HUES6 (cell line): ENCODE data around the gene NEO1.
"Not testable (repeated sequence)": the region's sequence is repeated elsewhere in the genome, so short reads cannot be mapped to it uniquely, and the experiment has no call there.

ENCODE experiments used
- H3K27ac ChIP-seq: 2 replicates; pipeline ENCODE4 v1.7.0; 2013; ENCODE audit warnings: low read depth, mild to moderate bottlenecking, low read length, inconsistent platforms
- H3K27me3 ChIP-seq: 2 replicates; pipeline ENCODE4 v1.6.1; 2013; ENCODE audit warnings: low read length; ENCODE audit not compliant: control insufficient read depth, insufficient read depth
- H3K36me3 ChIP-seq: 2 replicates; pipeline ENCODE4 v1.6.1; 2013; ENCODE audit warnings: low read length; ENCODE audit not compliant: control insufficient read depth, insufficient read depth
- H3K4me1 ChIP-seq: 2 replicates; pipeline ENCODE4 v1.6.1; 2013; ENCODE audit warnings: low read length; ENCODE audit not compliant: control insufficient read depth, insufficient read depth
- H3K4me3 ChIP-seq: 2 replicates; pipeline ENCODE4 v1.5.1; 2013; ENCODE audit warnings: low read depth, low read length
- H3K9ac ChIP-seq: one replicate; pipeline ENCODE4 v1.6.1; 2013; ENCODE audit warnings: mild to moderate bottlenecking, low read length
- H3K9me3 ChIP-seq: 2 replicates; pipeline ENCODE4 v1.6.1; 2013; ENCODE audit warnings: low read depth, low read length; ENCODE audit not compliant: control insufficient read depth, insufficient read depth

Gene NEO1

DNA sequence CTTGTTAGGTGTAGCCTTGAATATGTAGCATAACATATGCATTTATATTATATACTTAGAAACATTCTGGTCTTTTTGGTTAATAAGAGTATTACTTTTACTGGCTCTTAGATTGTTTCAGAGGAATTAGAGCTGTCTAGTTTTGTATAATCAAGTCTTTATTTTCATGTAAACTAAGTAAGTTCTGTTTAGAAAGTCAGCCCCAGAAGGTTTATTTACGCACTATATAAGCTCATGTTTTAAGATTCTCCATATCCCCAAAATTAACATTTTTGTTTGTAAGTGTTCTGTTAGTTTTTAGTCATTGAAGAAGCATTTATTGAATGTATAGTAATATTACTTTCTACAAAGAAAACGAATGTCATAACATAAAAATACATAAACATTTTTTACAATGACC is 158.4 kb downstream of the NEO1 start:
- no peak overlapping the region for H3K9ac ChIP-seq
- no peak overlapping the region for H3K4me3 ChIP-seq

DNA sequence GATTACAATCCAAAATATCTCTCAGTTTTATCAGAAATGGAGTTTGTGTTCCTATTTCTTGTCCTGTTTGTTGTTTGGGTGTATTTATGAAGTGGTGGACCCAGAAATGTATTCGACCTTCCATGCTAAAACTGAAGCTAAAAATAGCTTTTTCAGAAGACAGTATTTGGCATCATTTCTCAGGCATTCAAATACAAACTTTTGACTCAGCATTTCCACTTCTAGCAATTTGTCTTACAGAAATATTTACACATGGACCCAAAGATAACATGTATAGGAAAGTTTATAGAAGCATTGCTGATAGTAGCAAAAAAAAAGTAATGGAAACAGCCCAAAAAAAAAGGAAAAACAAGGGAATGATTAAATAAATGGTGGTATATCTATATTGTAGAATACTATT is 160.2 kb downstream of the NEO1 start:
- no peak overlapping the region for H3K9ac ChIP-seq
- no peak overlapping the region for H3K4me3 ChIP-seq
- H3K36me3 ChIP-seq: no peaks in the 10 kb centered on the region
- H3K9me3 ChIP-seq: no peaks in the 10 kb centered on the region
- H3K27me3 ChIP-seq: no peaks in the 10 kb centered on the region
- no peak overlapping the region for H3K27ac ChIP-seq
- H3K4me1 ChIP-seq: no peaks in the 10 kb centered on the region

More for the DNA sequence above, 158.4 kb downstream of the NEO1 start:
- Histone ChIP-seq H3K27ac (no peak overlapping the region), H3K27me3 (no peaks in the 10 kb centered on the region), H3K4me1 (no peaks in the 10 kb centered on the region), H3K9me3 (no peaks in the 10 kb centered on the region), H3K36me3 (no peaks in the 10 kb centered on the region)

DNA sequence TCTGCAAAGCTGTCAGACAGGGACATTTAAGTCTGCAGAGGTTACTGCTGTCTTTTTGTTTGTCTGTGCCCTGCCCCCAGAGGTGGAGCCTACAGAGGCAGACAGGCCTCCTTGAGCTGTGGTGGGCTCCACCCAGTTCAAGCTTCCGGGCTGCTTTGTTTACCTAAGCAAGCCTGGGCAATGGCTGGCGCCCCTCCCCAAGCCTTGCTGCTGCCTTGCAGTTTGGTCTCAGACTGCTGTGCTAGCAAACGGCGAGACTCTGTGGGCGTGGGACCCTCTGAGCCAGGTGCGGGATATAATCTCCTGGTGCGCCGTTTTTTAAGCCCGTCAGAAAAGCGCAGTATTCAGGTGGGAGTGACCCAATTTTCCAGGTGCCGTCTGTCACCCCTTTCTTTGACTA is 169.2 kb downstream of the NEO1 start:
- not testable (repeated sequence) for H3K4me3 ChIP-seq, H3K27ac ChIP-seq, H3K9me3 ChIP-seq, H3K9ac ChIP-seq, H3K36me3 ChIP-seq, H3K27me3 ChIP-seq
- peaks cover 17% of the 10 kb centered on the region for H3K4me1 ChIP-seq

DNA sequence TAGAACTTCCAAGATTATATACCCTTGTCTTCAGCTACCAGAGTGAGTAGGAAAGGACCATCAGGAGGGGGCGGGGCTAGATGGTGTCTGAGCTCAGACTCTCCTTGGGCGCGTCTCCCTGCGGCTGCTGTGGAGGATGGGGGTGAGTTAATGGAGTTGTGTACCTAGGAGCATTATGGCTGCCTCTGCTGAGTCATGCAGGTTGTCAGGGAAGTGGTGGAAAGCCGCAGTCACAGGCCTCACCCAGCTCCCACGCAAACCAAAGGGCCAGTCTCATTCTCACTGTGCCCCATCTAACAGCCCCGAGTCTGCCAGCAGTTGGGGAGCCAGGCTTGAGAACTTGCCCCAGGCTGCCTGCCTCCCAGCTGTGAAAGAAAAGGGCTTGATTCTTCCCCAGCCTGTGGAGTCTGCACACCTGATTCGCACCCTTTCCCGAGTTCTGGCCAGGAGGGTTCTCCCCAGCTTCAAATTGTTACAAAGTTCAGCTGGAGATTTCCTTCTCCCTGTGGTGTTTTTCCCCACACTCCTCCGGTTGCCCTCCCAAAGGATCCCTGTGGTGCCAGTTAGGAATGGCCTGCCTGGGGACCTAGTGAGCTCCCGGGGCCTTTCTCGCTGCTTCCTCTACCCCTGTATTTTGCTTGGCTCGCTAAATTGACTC is 173.2 kb downstream of the NEO1 start:
- no peak overlapping the region for H3K4me3 ChIP-seq
- H3K36me3 ChIP-seq: no peaks in the 10 kb centered on the region
- peak overlapping the region; percentile 44 for H3K9ac ChIP-seq
- H3K4me1 ChIP-seq: peaks cover 25% of the 10 kb centered on the region
- H3K9me3 ChIP-seq: peaks cover 3% of the 10 kb centered on the region
- H3K27me3 ChIP-seq: no peaks in the 10 kb centered on the region
- peak overlapping the region; percentile 68; the same call in 1 of the 2 replicates for H3K27ac ChIP-seq

DNA sequence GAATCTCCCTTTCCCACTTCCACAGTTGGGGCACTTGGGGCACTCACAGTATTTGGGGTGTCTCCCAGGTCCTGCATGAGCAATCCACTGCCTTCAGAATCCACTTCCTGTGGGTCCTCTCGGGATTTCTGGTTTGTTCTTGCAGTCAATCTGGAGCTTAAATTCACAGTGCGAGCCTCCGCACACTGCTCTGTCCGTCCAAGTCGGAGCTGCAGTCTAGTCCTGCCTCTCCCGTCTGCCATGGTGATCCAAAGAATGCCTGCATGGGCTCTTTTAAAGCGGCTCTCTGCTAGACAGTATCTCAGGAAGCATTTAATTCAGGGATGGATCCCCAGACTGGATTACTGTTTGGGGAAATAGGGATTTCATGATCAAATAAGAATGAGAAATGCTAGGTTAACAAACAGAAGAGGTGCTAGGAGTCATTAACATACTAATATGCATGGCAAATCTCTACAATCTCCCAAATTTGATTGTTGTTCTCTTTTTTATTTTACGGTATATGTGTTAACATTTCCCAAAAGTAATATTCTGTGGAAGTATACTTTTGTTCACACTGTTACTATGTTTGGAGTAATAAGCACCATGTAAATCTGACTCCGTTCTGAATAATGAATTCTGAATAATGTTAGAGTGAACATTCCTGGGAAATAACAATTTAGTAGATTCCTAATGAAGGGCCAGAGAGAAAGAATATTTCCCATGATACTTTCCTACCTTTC is 174.0 kb downstream of the NEO1 start:
- Histone ChIP-seq H3K9me3 (peaks cover 3% of the 10 kb centered on the region), H3K4me3 (no peak overlapping the region), H3K36me3 (no peaks in the 10 kb centered on the region), H3K27me3 (no peaks in the 10 kb centered on the region), H3K9ac (peak overlapping the region; percentile 44), H3K4me1 (peaks cover 25% of the 10 kb centered on the region), H3K27ac (peak overlapping the region; percentile 68; the same call in 1 of the 2 replicates)

DNA sequence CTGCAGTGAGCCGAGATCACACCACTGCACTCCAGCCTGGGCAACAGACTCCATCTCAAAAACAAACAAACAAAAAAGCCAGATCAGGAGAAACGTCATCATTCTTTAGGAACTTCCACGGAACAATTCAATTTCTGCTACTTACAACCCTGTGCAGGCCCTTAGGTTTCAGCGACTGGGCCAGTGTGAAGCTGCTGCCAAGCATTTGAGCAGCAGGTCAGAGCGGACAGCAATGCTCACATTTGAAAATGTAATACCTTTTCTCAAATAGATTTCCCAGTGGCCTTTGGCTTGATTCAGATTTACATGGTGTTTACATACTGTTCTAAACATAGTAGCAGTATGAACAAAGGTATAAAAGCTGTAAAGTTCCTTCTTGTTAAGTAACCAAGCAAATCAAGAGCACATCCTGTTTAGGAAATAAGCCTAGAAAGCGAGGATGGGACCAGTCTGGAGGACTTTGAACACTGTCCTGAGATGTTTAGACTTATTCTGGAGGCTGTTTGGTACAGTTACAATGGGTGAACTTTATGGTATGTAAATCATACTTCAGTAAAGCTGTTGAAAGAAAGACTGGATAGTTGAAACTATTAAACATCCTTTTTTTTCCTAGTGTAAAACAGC is 175.3 kb downstream of the NEO1 start:
- Histone ChIP-seq H3K4me1 (peaks cover 38% of the 10 kb centered on the region), H3K27me3 (no peaks in the 10 kb centered on the region), H3K36me3 (no peaks in the 10 kb centered on the region), H3K27ac (no peak overlapping the region), H3K9ac (no peak overlapping the region), H3K4me3 (no peak overlapping the region), H3K9me3 (no peaks in the 10 kb centered on the region)

DNA sequence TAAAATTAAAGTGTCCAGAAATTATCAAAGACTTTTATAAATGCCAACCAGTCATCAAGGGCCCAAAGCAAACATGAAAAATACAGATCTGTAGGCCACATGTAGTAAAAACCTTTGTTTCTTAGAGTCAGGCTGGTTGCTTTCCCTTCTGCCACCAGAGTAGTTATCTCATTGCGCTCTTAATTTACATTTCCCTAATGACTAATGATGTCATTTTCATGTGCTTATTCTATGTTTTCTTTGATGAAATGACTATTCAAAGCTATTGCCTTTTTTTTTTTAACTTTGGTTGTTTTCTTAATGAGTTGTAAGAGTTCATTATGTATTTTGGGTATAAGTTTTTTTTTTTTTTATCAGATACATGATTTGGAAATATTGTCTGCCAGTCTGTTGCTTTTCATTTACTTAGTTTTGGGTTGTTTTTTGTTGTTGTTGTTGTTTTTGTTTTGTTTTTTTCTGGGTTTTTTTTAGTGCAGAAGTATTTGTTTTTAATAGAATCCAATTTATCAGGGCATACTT is 175.9 kb downstream of the NEO1 start:
- Histone ChIP-seq H3K4me3 (no peak overlapping the region), H3K27ac (no peak overlapping the region), H3K9ac (no peak overlapping the region), H3K4me1 (peaks cover 43% of the 10 kb centered on the region), H3K27me3 (no peaks in the 10 kb centered on the region), H3K9me3 (no peaks in the 10 kb centered on the region), H3K36me3 (no peaks in the 10 kb centered on the region)

DNA sequence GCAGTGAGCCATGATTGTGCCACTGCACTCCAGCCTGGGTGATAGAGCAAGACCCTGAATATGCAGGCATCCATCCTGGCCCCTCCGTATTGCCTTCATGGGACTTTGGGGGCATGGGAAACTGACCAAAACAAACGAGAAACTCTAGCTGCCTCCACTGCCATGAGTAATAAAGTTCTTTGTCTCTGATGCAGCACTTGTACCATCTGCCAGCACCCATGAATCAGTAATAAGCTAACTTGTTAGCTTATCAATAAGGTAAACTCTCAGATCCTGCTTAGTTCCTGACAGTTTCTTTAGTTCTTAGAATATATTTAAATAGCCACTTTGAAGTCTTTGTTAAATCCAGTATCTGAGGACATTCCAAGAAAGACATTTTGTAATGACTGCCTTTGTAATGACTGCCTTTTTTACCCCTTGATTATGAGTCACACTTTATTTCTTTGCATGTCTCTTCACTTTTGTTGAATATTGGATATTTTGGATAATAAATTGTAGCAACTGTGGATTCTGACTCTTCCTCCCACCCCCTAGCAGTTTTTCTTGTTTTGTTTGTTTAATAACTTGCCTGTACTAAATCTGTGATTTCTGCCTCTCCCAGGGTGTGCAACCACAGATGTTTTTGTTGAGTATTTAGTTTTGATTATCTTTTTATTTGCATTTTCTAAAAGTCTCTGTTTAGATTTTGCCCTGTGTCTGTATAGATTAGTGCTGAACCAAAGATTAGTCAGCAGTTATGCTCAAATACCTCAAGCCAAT is 179.6 kb downstream of the NEO1 start:
- Histone ChIP-seq H3K27me3 (no peaks in the 10 kb centered on the region), H3K36me3 (peaks cover 4% of the 10 kb centered on the region; the same call in 1 of the 2 replicates)

DNA sequence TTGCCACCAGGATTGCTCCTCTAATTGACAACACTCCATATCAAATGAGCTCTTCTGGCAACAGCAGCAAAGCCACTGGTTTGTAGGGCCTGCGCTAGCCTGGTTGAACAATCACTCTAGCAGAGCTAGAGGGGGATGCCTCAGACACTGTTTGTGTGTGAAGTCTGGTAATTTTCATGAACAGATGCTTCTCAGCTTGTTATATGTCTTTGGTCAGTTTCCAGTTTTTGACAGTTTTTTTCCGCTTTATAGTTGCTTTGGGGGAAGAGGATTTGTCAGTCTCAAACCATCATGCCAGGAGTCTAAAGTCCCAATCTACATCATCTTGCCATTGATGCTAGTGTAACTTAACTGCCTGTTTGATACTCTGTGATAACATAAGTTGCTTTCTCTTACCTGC is 180.5 kb downstream of the NEO1 start:
- H3K36me3 ChIP-seq: peaks cover 4% of the 10 kb centered on the region; the same call in 1 of the 2 replicates
- no peaks in the 10 kb centered on the region for H3K9me3 ChIP-seq
- no peak overlapping the region for H3K27ac ChIP-seq
- no peak overlapping the region for H3K4me3 ChIP-seq
- H3K4me1 ChIP-seq: peaks cover 27% of the 10 kb centered on the region
- H3K9ac ChIP-seq: no peak overlapping the region
- no peaks in the 10 kb centered on the region for H3K27me3 ChIP-seq

More for the DNA sequence above, 179.6 kb downstream of the NEO1 start:
- H3K27ac ChIP-seq: no peak overlapping the region
- H3K4me1 ChIP-seq: peaks cover 31% of the 10 kb centered on the region
- H3K4me3 ChIP-seq: no peak overlapping the region
- peak overlapping the region; percentile 20 for H3K9ac ChIP-seq
- H3K9me3 ChIP-seq: no peaks in the 10 kb centered on the region

DNA sequence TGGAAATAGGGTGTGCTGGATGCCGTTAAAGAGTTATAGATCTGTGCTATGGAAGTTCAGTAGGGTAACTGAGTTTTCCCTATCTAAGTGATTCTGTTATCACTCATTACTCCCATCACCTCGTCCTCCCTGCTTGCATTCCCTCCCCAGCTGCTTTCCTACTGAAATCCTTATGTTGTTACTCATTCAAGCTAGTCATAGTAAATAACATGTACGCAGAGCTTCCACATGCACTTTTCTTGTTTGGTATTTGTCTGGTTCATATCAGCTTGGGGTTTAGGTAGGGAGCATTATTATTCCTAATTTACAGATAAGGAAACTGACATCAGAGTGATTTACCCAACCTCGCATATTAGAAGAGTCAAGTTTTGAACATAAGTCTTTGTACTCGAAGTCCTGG is 181.4 kb downstream of the NEO1 start:
- H3K9ac ChIP-seq: no peak overlapping the region
- no peak overlapping the region for H3K27ac ChIP-seq
- H3K4me1 ChIP-seq: peaks cover 27% of the 10 kb centered on the region
- H3K27me3 ChIP-seq: no peaks in the 10 kb centered on the region
- no peak overlapping the region for H3K4me3 ChIP-seq
- peaks cover 4% of the 10 kb centered on the region; the same call in 1 of the 2 replicates for H3K36me3 ChIP-seq
- H3K9me3 ChIP-seq: no peaks in the 10 kb centered on the region
